HL-60 (cell line): ENCODE data around the gene BRCA2.

ENCODE experiments used
- DNase-seq, 2 experiments: peaks; one replicate each; pipeline ENCODE4 v3.0.0-alpha.2; 2010 to 2020; ENCODE audit warnings: low read depth in 1 of 2, low spot score in 1 of 2
- H3K27ac ChIP-seq: fragments of 250-450 bp; sonication (Bioruptor Pico); replicated peaks from 2 replicates; pipeline ENCODE4 v1.5.1; 2020; ENCODE audit warnings: mild to moderate bottlenecking, moderate library complexity
- H3K27me3 ChIP-seq: fragments of 250-450 bp; sonication (Bioruptor Pico); 2 replicates; pipeline ENCODE4 v1.5.1; 2021; ENCODE audit warnings: mild to moderate bottlenecking, moderate library complexity; ENCODE audit not compliant: insufficient read depth, poor library complexity, severe bottlenecking
- H3K4me3 ChIP-seq: replicated peaks from 2 replicates; pipeline ENCODE4 v1.5.1; 2011; ENCODE audit warnings: mild to moderate bottlenecking, control low read depth, low read length; ENCODE audit not compliant: insufficient read depth
- GABPA ChIP-seq: IDR thresholded peaks from 2 replicates; pipeline ENCODE4 v1.6.1; 2012; ENCODE audit warnings: low read depth
- POLR2AphosphoS5 ChIP-seq: IDR thresholded peaks from 2 replicates; pipeline ENCODE4 v1.6.1; 2012; ENCODE audit warnings: low read depth
- SPI1 ChIP-seq: IDR thresholded peaks from 2 replicates; pipeline ENCODE4 v1.6.1; 2012; ENCODE audit warnings: low read depth, mild to moderate bottlenecking, borderline replicate concordance
- TF ChIP-seq, protein P1 (sequence below): IDR thresholded peaks from one replicate; pipeline ENCODE4 v1.5.1; 2011; ENCODE audit warnings: low read length, control low read depth, inconsistent platforms; ENCODE audit not compliant: insufficient read depth
- TF ChIP-seq, protein P2 (sequence below): IDR thresholded peaks from 2 replicates; pipeline ENCODE4 v1.6.1; 2012; ENCODE audit warnings: low read depth; ENCODE audit not compliant: insufficient replicate concordance

Gene BRCA2

DNA sequence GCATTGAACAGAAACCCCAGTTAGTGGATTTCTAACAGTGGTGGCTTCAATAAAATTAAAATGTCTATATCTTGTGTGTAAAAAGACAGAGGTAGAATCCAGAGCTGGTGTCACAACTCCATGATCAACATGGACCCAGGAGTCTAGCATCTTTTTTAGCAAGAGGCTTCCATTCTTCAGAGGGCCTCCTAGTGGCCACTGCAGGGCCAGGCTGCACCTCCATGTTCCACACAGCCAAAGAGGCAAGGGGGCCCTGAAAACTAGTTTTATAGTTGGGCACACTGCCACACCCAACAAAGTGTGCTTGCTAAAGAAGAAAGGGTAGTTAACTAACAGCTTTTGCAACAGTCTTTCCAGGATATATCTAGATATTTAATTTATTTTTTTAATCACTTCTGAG lies 99.7 kb downstream of the BRCA2 start:
- no peaks in the 10 kb centered on the region for H3K27me3 ChIP-seq
- peak in 1 of 2 experiments; percentile 47 for DNase-seq
- TF ChIP-seq POLR2AphosphoS5: no peak
- TF ChIP-seq, protein P1, sequence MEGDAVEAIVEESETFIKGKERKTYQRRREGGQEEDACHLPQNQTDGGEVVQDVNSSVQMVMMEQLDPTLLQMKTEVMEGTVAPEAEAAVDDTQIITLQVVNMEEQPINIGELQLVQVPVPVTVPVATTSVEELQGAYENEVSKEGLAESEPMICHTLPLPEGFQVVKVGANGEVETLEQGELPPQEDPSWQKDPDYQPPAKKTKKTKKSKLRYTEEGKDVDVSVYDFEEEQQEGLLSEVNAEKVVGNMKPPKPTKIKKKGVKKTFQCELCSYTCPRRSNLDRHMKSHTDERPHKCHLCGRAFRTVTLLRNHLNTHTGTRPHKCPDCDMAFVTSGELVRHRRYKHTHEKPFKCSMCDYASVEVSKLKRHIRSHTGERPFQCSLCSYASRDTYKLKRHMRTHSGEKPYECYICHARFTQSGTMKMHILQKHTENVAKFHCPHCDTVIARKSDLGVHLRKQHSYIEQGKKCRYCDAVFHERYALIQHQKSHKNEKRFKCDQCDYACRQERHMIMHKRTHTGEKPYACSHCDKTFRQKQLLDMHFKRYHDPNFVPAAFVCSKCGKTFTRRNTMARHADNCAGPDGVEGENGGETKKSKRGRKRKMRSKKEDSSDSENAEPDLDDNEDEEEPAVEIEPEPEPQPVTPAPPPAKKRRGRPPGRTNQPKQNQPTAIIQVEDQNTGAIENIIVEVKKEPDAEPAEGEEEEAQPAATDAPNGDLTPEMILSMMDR: peak; percentile 42
- H3K4me3 ChIP-seq: no peak overlapping the region
- no peak overlapping the region for H3K27ac ChIP-seq

DNA sequence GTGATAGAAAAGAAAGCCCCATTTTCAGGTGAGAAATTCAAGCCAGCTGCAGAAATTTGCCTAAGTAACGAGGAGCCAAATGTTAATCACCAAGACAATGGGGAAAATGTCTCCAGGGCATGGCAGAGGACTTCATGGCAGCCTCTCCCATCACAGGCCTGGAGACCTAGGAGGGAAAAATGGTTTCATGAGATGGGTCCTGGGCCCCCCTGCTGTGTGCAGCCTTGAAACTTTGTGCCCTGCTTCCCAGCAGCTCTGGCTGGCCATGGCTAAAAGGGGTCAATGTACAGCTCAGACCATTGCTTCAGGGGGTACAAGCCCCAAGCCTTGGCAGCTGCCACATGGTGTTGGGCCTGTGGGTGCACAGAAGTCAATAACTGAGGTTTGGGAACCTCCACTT lies 102.7 kb downstream of the BRCA2 start:
- no peak overlapping the region for H3K4me3 ChIP-seq
- H3K27ac ChIP-seq: no peak overlapping the region
- no peak for TF ChIP-seq POLR2AphosphoS5
- no peak for DNase-seq
- H3K27me3 ChIP-seq: no peaks in the 10 kb centered on the region

DNA sequence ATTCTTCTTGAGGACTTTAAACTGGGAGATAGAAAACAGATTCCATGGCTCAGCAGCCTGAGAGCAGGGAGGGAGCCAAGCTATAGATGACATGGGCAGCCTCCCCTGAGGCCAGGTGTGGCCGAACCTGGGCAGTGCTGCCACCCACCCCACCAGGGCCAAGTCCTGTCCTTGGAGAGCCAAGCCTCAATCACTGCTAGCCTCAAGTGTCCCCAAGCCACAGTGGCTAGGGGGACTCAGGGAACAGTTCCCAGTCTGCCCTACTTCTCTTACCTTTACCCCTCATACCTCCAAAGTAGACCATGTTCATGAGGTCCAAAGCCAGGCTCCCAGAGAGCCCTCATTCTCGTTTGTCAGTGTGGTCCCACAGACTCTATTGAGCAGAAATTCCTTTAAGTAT lies 104.6 kb downstream of the BRCA2 start:
- TF ChIP-seq GABPA (no peak), SPI1 (no peak), POLR2AphosphoS5 (no peak)
- TF ChIP-seq, protein P2, sequence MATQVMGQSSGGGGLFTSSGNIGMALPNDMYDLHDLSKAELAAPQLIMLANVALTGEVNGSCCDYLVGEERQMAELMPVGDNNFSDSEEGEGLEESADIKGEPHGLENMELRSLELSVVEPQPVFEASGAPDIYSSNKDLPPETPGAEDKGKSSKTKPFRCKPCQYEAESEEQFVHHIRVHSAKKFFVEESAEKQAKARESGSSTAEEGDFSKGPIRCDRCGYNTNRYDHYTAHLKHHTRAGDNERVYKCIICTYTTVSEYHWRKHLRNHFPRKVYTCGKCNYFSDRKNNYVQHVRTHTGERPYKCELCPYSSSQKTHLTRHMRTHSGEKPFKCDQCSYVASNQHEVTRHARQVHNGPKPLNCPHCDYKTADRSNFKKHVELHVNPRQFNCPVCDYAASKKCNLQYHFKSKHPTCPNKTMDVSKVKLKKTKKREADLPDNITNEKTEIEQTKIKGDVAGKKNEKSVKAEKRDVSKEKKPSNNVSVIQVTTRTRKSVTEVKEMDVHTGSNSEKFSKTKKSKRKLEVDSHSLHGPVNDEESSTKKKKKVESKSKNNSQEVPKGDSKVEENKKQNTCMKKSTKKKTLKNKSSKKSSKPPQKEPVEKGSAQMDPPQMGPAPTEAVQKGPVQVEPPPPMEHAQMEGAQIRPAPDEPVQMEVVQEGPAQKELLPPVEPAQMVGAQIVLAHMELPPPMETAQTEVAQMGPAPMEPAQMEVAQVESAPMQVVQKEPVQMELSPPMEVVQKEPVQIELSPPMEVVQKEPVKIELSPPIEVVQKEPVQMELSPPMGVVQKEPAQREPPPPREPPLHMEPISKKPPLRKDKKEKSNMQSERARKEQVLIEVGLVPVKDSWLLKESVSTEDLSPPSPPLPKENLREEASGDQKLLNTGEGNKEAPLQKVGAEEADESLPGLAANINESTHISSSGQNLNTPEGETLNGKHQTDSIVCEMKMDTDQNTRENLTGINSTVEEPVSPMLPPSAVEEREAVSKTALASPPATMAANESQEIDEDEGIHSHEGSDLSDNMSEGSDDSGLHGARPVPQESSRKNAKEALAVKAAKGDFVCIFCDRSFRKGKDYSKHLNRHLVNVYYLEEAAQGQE: no peak
- TF ChIP-seq, protein P1: no peak
- no peaks in the 10 kb centered on the region for H3K27me3 ChIP-seq
- H3K27ac ChIP-seq: no peak overlapping the region
- H3K4me3 ChIP-seq: no peak overlapping the region
- DNase-seq: no peak

DNA sequence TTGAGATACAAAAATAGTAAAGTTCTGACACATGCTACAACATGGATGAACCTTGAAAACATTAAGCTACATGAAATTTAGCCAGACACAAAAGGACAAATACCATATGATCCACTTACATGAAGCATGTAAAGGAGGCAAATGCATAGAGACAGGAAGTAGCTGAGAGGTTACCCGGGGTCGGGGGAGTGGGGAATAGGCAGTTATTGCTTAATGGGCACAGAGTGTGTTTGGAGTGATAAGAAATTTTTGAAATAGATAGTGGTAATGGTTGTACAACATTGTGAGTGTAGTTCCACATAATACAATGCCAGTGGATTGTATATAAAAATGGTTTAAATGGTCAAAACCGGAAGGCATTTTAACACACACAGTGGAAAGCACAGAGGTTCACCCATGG lies 108.3 kb downstream of the BRCA2 start:
- TF ChIP-seq, protein P2: no peak
- TF ChIP-seq SPI1: peak; percentile 67; the same call in 1 of the 2 replicates
- TF ChIP-seq POLR2AphosphoS5: peak; percentile 71
- TF ChIP-seq GABPA: no peak
- no peaks in the 10 kb centered on the region for H3K27me3 ChIP-seq
- DNase-seq: peak; percentile 39 to 89
- no peak overlapping the region for H3K4me3 ChIP-seq
- H3K27ac ChIP-seq: peak overlapping the region; percentile 40

DNA sequence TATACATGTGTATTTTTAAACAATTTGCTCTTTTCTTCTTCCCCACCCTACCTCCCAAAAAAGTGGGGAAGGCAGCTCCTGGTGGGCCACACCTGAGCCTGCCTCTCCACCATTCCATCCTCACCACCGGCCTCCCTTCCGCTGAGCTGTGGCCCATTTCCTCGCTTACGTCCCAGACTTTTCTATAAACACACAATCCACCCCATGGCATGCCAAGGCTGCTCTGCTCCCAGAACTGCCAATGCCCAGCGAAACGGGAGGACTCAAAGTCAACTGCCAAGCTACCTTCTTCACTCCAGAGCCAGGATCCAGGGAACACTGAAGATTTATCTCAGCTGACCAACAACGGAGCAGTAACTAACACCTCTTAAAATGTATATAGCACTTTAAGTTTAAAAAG lies 109.8 kb downstream of the BRCA2 start:
- Histone ChIP-seq H3K27me3 (no peaks in the 10 kb centered on the region), H3K27ac (no peak overlapping the region), H3K4me3 (no peak overlapping the region)
- no peak for DNase-seq
- TF ChIP-seq, protein P2: no peak
- no peak for TF ChIP-seq POLR2AphosphoS5
